Measurements from ENCODE around the gene PYCR2. TPM values are rescaled to one million over a fixed set of nuclear protein-coding genes. Genes with fewer than 3 reads are reported as not detected.

PYCR2 gene
- polyA plus RNA-seq, 1 donor from 2014 or later = 51.5 TPM

DNA sequence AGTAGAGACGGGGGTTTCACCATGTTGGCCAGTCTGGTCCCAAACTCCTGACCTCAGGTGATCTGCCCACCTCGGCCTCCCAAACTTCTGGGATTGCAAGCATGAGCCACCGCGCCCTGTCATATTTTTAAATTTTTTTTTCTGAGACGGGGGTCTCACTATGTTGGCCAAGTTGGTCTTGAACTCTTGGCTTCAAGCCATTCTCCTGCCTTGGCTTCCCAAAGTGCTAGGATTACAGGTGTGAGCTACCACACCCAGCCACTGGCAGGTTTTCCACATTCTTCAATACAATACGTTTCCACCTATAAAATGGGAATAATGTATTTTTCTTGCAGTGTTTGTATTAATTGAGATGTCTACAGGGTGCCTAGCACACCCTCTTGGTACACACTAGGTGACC, 31.7 kb downstream of the PYCR2 start:
- Histone ChIP-seq H3K27ac (ENCODE audit: low read length) (no peak overlapping the region), H3K9me2 (ENCODE audit: insufficient read depth, low read length) (no peaks in the 10 kb centered on the region), H3K9me3 (ENCODE audit: low read length) (no peaks in the 10 kb centered on the region), H4K20me1 (ENCODE audit: insufficient read depth) (no peaks in the 10 kb centered on the region), H3K9ac (ENCODE audit: low read length) (no peak overlapping the region), H3K4me3 (ENCODE audit: low read length) (no peak overlapping the region), H3K4me2 (ENCODE audit: low read length) (no peak overlapping the region), H3K79me2 (replicated peaks; ENCODE audit: insufficient read depth, low read length) (no peaks in the 10 kb centered on the region), H2AFZ (ENCODE audit: low read depth, low read length) (no peak overlapping the region), H3K36me3 (ENCODE audit: insufficient read depth, low read length) (no peaks in the 10 kb centered on the region), H3F3A (ENCODE audit: insufficient read depth, low read length, poor library complexity, severe bottlenecking) (no peaks in the 10 kb centered on the region), H3K27me3 (ENCODE audit: insufficient read depth, low read depth, low read length) (no peaks in the 10 kb centered on the region)
- no peak for TF ChIP-seq TAF1 (IDR thresholded peaks at IDR 0.05; ENCODE audit: low read depth)
- no peak for TF ChIP-seq SMC3 (conservative IDR thresholded peaks at IDR 0.05; ENCODE audit: poor library complexity)
- no peak for TF ChIP-seq EP300 (conservative IDR thresholded peaks at IDR 0.05; ENCODE audit: poor library complexity, severe bottlenecking)
- TF ChIP-seq RAD21 (conservative IDR thresholded peaks at IDR 0.05) = no peak
- TF ChIP-seq, protein P1, sequence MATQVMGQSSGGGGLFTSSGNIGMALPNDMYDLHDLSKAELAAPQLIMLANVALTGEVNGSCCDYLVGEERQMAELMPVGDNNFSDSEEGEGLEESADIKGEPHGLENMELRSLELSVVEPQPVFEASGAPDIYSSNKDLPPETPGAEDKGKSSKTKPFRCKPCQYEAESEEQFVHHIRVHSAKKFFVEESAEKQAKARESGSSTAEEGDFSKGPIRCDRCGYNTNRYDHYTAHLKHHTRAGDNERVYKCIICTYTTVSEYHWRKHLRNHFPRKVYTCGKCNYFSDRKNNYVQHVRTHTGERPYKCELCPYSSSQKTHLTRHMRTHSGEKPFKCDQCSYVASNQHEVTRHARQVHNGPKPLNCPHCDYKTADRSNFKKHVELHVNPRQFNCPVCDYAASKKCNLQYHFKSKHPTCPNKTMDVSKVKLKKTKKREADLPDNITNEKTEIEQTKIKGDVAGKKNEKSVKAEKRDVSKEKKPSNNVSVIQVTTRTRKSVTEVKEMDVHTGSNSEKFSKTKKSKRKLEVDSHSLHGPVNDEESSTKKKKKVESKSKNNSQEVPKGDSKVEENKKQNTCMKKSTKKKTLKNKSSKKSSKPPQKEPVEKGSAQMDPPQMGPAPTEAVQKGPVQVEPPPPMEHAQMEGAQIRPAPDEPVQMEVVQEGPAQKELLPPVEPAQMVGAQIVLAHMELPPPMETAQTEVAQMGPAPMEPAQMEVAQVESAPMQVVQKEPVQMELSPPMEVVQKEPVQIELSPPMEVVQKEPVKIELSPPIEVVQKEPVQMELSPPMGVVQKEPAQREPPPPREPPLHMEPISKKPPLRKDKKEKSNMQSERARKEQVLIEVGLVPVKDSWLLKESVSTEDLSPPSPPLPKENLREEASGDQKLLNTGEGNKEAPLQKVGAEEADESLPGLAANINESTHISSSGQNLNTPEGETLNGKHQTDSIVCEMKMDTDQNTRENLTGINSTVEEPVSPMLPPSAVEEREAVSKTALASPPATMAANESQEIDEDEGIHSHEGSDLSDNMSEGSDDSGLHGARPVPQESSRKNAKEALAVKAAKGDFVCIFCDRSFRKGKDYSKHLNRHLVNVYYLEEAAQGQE (IDR thresholded peaks at IDR 0.05; ENCODE audit: borderline replicate concordance) = no peak
- TF ChIP-seq MXI1 (conservative IDR thresholded peaks at IDR 0.05; ENCODE audit: poor library complexity, severe bottlenecking) = no peak
- no peak for TF ChIP-seq POLR2AphosphoS5 (IDR thresholded peaks at IDR 0.05)
- TF ChIP-seq EZH2 (IDR thresholded peaks at IDR 0.05; ENCODE audit: borderline replicate concordance, insufficient read depth, low read length, poor library complexity, severe bottlenecking) = no peak
- TF ChIP-seq, protein P2, sequence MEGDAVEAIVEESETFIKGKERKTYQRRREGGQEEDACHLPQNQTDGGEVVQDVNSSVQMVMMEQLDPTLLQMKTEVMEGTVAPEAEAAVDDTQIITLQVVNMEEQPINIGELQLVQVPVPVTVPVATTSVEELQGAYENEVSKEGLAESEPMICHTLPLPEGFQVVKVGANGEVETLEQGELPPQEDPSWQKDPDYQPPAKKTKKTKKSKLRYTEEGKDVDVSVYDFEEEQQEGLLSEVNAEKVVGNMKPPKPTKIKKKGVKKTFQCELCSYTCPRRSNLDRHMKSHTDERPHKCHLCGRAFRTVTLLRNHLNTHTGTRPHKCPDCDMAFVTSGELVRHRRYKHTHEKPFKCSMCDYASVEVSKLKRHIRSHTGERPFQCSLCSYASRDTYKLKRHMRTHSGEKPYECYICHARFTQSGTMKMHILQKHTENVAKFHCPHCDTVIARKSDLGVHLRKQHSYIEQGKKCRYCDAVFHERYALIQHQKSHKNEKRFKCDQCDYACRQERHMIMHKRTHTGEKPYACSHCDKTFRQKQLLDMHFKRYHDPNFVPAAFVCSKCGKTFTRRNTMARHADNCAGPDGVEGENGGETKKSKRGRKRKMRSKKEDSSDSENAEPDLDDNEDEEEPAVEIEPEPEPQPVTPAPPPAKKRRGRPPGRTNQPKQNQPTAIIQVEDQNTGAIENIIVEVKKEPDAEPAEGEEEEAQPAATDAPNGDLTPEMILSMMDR (IDR thresholded peaks at IDR 0.05; ENCODE audit: poor library complexity, severe bottlenecking) = no peak

DNA sequence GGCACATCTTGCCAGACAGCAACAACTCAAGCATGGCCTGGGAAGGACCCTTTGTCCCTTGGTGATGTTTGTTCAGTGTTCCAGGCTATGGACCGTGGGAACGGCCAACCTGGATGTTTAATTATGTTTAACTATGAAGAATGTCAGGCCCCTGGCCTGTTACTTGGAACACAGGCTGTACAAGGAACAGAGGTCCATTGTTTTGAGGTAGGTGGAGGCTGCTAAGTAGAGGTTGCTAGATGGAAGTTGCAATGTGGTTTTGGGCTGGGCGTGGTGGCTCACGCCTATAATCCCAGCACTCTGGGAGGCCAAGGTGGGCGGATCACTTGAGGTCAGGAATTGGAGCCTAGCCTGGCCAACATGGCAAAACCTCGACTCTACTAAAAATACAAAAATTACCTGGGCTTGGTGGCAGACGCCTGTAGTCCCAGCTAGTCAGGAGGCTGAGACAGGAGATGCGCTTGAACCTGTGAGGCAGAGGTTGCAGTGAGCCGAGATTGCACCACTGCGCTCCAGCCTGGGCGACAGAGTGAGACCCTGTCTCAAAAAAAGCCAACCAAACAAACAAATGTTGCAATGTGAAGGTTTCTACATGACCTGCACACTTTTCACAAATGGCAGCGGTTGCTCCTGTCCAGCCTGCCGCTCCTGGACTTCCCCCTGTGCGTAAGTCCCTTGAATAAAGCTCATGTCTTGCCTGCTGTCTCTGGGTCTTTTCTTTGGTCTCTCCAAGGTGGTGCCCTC, 32.6 kb downstream of the PYCR2 start:
- Histone ChIP-seq H3K9me2 (ENCODE audit: insufficient read depth, low read length) (no peaks in the 10 kb centered on the region), H3K27me3 (ENCODE audit: insufficient read depth, low read depth, low read length) (no peaks in the 10 kb centered on the region), H2AFZ (ENCODE audit: low read depth, low read length) (no peak overlapping the region), H3K4me3 (ENCODE audit: low read length) (no peak overlapping the region), H3K4me2 (ENCODE audit: low read length) (no peak overlapping the region), H3K79me2 (replicated peaks; ENCODE audit: insufficient read depth, low read length) (no peaks in the 10 kb centered on the region), H3K9me3 (ENCODE audit: low read length) (no peaks in the 10 kb centered on the region), H3K9ac (ENCODE audit: low read length) (no peak overlapping the region), H3K27ac (ENCODE audit: low read length) (no peak overlapping the region), H3K36me3 (ENCODE audit: insufficient read depth, low read length) (no peaks in the 10 kb centered on the region), H3F3A (ENCODE audit: insufficient read depth, low read length, poor library complexity, severe bottlenecking) (no peaks in the 10 kb centered on the region), H4K20me1 (ENCODE audit: insufficient read depth) (no peaks in the 10 kb centered on the region)
- TF ChIP-seq POLR2AphosphoS5 (IDR thresholded peaks at IDR 0.05) (no peak), MXI1 (conservative IDR thresholded peaks at IDR 0.05; ENCODE audit: poor library complexity, severe bottlenecking) (no peak), SMC3 (conservative IDR thresholded peaks at IDR 0.05; ENCODE audit: poor library complexity) (no peak), TAF1 (IDR thresholded peaks at IDR 0.05; ENCODE audit: low read depth) (no peak), EP300 (conservative IDR thresholded peaks at IDR 0.05; ENCODE audit: poor library complexity, severe bottlenecking) (no peak), EZH2 (IDR thresholded peaks at IDR 0.05; ENCODE audit: borderline replicate concordance, insufficient read depth, low read length, poor library complexity, severe bottlenecking) (no peak), RAD21 (conservative IDR thresholded peaks at IDR 0.05) (no peak)
- TF ChIP-seq, protein P1 (IDR thresholded peaks at IDR 0.05; ENCODE audit: borderline replicate concordance) = no peak
- TF ChIP-seq, protein P2 (IDR thresholded peaks at IDR 0.05; ENCODE audit: poor library complexity, severe bottlenecking) = no peak

Data from neural cell (in vitro differentiated cells).